Ovary (tissue), 9 donors: Measurements from ENCODE around the gene SLC22A13. TPM values are rescaled to one million over a fixed set of nuclear protein-coding genes. Genes with fewer than 3 reads are reported as not detected.
"Not testable (repeated sequence)": the region's sequence is repeated elsewhere in the genome, so short reads cannot be mapped to it uniquely, and the experiment has no call there.

Source experiments
- DNase-seq, 5 donors: peaks; one replicate each; pipeline ENCODE4 v3.0.0-alpha.2; 2019 to 2020
- H3K27ac ChIP-seq, 2 donors: fragments of 200-600 bp; one replicate each; pipeline versions ENCODE4 v1.5.1 to v1.8.0; 2019 to 2022
- H3K27me3 ChIP-seq: fragments of 200-600 bp; one replicate; pipeline ENCODE4 v1.8.0; 2022
- H3K36me3 ChIP-seq: fragments of 200-600 bp; sonication (generic); one replicate; pipeline ENCODE4 v1.5.1; 2019
- H3K4me1 ChIP-seq: one replicate; pipeline ENCODE4 v1.8.1; 2013; ENCODE audit warnings: mild to moderate bottlenecking, moderate library complexity; ENCODE audit not compliant: insufficient read depth
- H3K4me3 ChIP-seq: fragments of 200-600 bp; sonication (generic); one replicate; pipeline ENCODE4 v1.5.1; 2017
- H3K9me3 ChIP-seq, 2 donors: fragments of 200-600 bp in 1 of 2; sonication (generic) in 1 of 2; one replicate each; pipeline versions ENCODE4 v1.5.1 to v1.8.1; 2013 to 2019; ENCODE audit warnings: mild to moderate bottlenecking in 1 of 2, moderate library complexity in 1 of 2
- CTCF ChIP-seq, 3 donors: fragments of 450-650 bp in 2 of 3; fragments of 200-600 bp in 1 of 3; IDR thresholded peaks; one replicate each; pipeline versions ENCODE4 v1.5.1 to v1.8.0; 2016 to 2022; ENCODE audit warnings: antibody characterized with exemption in 3 of 3, mild to moderate bottlenecking in 1 of 3
- EP300 ChIP-seq: sonication (generic); formaldehyde crosslinking; IDR thresholded peaks from one replicate; pipeline ENCODE4 v1.6.1; 2017; ENCODE audit warnings: antibody characterized with exemption
- POLR2A ChIP-seq: fragments of 450-650 bp; IDR thresholded peaks from one replicate; pipeline ENCODE4 v1.6.1; 2017; ENCODE audit warnings: antibody characterized with exemption, mild to moderate bottlenecking, moderate library complexity
- WGBS, 3 donors: extraction: QIAGEN DNeasy Blood & Tissue Kit in 1 of 3; methylation state at CpG; one replicate each; pipeline versions ENCODE4 v1.1.5 to v1.1.7; 2013 to 2017; 5-methylcytosine and 5-hydroxymethylcytosine counted together
- intact Hi-C, 4 donors: fragments of 100-400 bp; cut with DNase I; formaldehyde crosslinking; loops; one replicate each; pipeline versions ENCODE4 v1.11.0 to v1.15.1; 2022 to 2023
- polyA plus RNA-seq, 2 donors: library from polyadenylated mRNA; stranded (reverse); fragments of 200-250 nt in 1 of 2; fragments of 350-450 nt in 1 of 2; fragmentation: Illumina TruSeq in 1 of 2; extraction: RNeasy Lipid Tissue Mini Kit (QIAGEN cat#74804) in 1 of 2; gene quantifications; one replicate each; pipeline ENCODE4 v1.2.3, GENCODE V29; 2013 to 2014
- total RNA-seq, 7 donors: library from RNA; depleted of rRNA in 2 of 7; stranded (reverse); fragments of >200 nt in 2 of 7; fragmentation: NEBNext Ultra II Directional in 3 of 7; extraction: Animal tissue kit (Norgen Biotek cat#: 25700) in 3 of 7; gene quantifications; one replicate each; pipeline versions ENCODE4 v1.1.0 to v1.2.4, GENCODE V29; 2016 to 2023
- donor health status: DM: no; HTN: no; CAD: no; lungs with moderate emphysema.
- donor health status: DM: no; HTN: no; CAD: no.
- donor health status: Bipolar disorder and iron deficiency.
- donor health status: DM: yes; HTN: yes; CAD: no.
- donor health status: DM: no; HTN: no; CAD: no.
- donor health status: DM: yes; HTN: yes; CAD: no.

SLC22A13 gene
- total and polyA plus RNA-seq, 9 donors, result 0.12 to 0.46 (median 0.18) TPM; not detected in 4

- TF ChIP-seq CTCF (IDR thresholded peaks at IDR 0.05) (no peak), POLR2A (no peak), EP300 (no peak)
- Histone ChIP-seq H3K27ac (no peak within 1 kb of the TSS), H3K9me3 (no peaks in the 10 kb centered on the region), H3K4me3 (no peak within 1 kb of the TSS), H3K36me3 (no peaks in the 10 kb centered on the region), H3K4me1 (no peaks in the 10 kb centered on the region), H3K27me3 (no peaks in the 10 kb centered on the region)
- 88 to 91% (median 91%) methylated on average over 14 of the region's 14 CpGs for WGBS, 3 donors
- intact Hi-C loops, result no loop called here
- no peak for DNase-seq
Measured at GRCh38 chr3:38281895-38282686, 16.5 kb downstream of the SLC22A13 start, which contains the start of gene SLC22A14. TSS of gene SLC22A14 (plus strand) at chr3:38282294. CDS start at chr3:38306027, 23,733 bp downstream.

- TF ChIP-seq POLR2A (no peak), CTCF (IDR thresholded peaks at IDR 0.05) (no peak)
- intact Hi-C loops, result no loop called here
- Histone ChIP-seq H3K36me3 (no peaks in the 10 kb centered on the region), H3K27ac (no peak overlapping the region), H3K4me1 (no peaks in the 10 kb centered on the region), H3K4me3 (no peak overlapping the region), H3K27me3 (no peaks in the 10 kb centered on the region), H3K9me3 (no peaks in the 10 kb centered on the region)
- 75 to 76% (median 76%) methylated on average over 16 of the region's 16 CpGs for WGBS, 3 donors
- DNase-seq, result no peak
Measured at GRCh38 chr3:38283810-38284755, 18.5 kb downstream of the SLC22A13 start.

GRCh38 chr3:38284756-38285150 is 19.1 kb downstream of the SLC22A13 start:
- H3K27me3 ChIP-seq, result no peaks in the 10 kb centered on the region
- no peaks in the 10 kb centered on the region for H3K9me3 ChIP-seq
- TF ChIP-seq POLR2A, result no peak
- TF ChIP-seq CTCF (IDR thresholded peaks at IDR 0.05), result no peak
- no peak for TF ChIP-seq EP300
- WGBS, 3 donors, result 93 to 94% (median 93%) methylated on average over 6 of the region's 6 CpGs
- no peaks in the 10 kb centered on the region for H3K36me3 ChIP-seq
- H3K4me3 ChIP-seq, result no peak overlapping the region
- H3K4me1 ChIP-seq, result no peaks in the 10 kb centered on the region
- no peak for DNase-seq
- intact Hi-C loops, result no loop called here
- no peak overlapping the region for H3K27ac ChIP-seq

GRCh38 chr3:38289286-38290217 is 23.9 kb downstream of the SLC22A13 start:
- H3K9me3 ChIP-seq, intact Hi-C loops, H3K27ac ChIP-seq, H3K27me3 ChIP-seq, DNase-seq, H3K4me3 ChIP-seq, H3K4me1 ChIP-seq, H3K36me3 ChIP-seq: not testable (repeated sequence)
- WGBS, 3 donors, result 88 to 93% (median 90%) methylated on average over 16 of the region's 16 CpGs

- H3K27ac ChIP-seq, intact Hi-C loops, H3K27me3 ChIP-seq, H3K36me3 ChIP-seq, H3K9me3 ChIP-seq, H3K4me3 ChIP-seq, DNase-seq, H3K4me1 ChIP-seq: not testable (repeated sequence)
- WGBS, 3 donors, result 83 to 86% (median 86%) methylated on average over 4 of the region's 4 CpGs
Measured at GRCh38 chr3:38297053-38297452, 31.4 kb downstream of the SLC22A13 start.
